DOHH2 (cell line): Measurements from ENCODE around the gene PTPRN2.

Experiments used
- H3F3A ChIP-seq: fragments of 200-600 bp; sonication (generic), shearing (Covaris generic); 2 replicates; pipeline ENCODE4 v1.6.0; 2016; ENCODE audit warnings: antibody characterized with exemption, mild to moderate bottlenecking; ENCODE audit not compliant: control insufficient read depth, insufficient read depth
- H3K27ac ChIP-seq: fragments of 200-600 bp; sonication (generic); 2 replicates; pipeline ENCODE4 v1.5.1; 2014; ENCODE audit warnings: low read depth, mild to moderate bottlenecking, low read length, moderate library complexity
- H3K27me3 ChIP-seq: fragments of 200-600 bp; sonication (generic); 2 replicates; pipeline ENCODE4 v1.6.1; 2014; ENCODE audit warnings: mild to moderate bottlenecking, low read length, mixed read lengths; ENCODE audit not compliant: control insufficient read depth
- H3K36me3 ChIP-seq: fragments of 200-600 bp; sonication (generic); 2 replicates; pipeline ENCODE4 v1.6.1; 2014; ENCODE audit warnings: mild to moderate bottlenecking, low read length, moderate library complexity, mixed read lengths; ENCODE audit not compliant: control insufficient read depth
- H3K4me1 ChIP-seq: fragments of 200-600 bp; sonication (generic); 2 replicates; pipeline ENCODE4 v1.6.1; 2014; ENCODE audit warnings: mild to moderate bottlenecking, low read length, mixed read lengths; ENCODE audit not compliant: control insufficient read depth
- H3K4me2 ChIP-seq: fragments of 200-600 bp; sonication (generic); 2 replicates; pipeline ENCODE4 v1.6.0; 2014; ENCODE audit warnings: mild to moderate bottlenecking, low read length, moderate library complexity
- H3K4me3 ChIP-seq: fragments of 200-600 bp; sonication (generic); 2 replicates; pipeline ENCODE4 v1.5.1; 2014; ENCODE audit warnings: mild to moderate bottlenecking, low read length, mixed read lengths
- H3K79me2 ChIP-seq: fragments of 200-600 bp; sonication (generic); 2 replicates; pipeline ENCODE4 v1.6.1; 2014; ENCODE audit warnings: mild to moderate bottlenecking, low read length, mixed read lengths; ENCODE audit not compliant: control insufficient read depth
- H3K9me2 ChIP-seq: fragments of 200-600 bp; sonication (generic); replicated peaks from 2 replicates; pipeline ENCODE4 v1.6.1; 2014; ENCODE audit warnings: mild to moderate bottlenecking, low read length, mixed read lengths; ENCODE audit not compliant: control insufficient read depth
- H3K9me3 ChIP-seq: fragments of 200-600 bp; sonication (generic); 2 replicates; pipeline ENCODE4 v1.6.1; 2014; ENCODE audit warnings: antibody characterized with exemption, low read length, mixed read lengths; ENCODE audit not compliant: control insufficient read depth, insufficient read depth
- H4K20me1 ChIP-seq: fragments of 200-600 bp; sonication (generic); 2 replicates; pipeline ENCODE4 v1.6.0; 2014; ENCODE audit warnings: low read depth, mild to moderate bottlenecking, antibody characterized with exemption, low read length, moderate library complexity; ENCODE audit not compliant: control insufficient read depth, insufficient read depth
- EZH2phosphoT487 ChIP-seq: fragments of 200-600 bp; sonication (generic); IDR thresholded peaks from 2 replicates; pipeline ENCODE4 v1.6.1; 2017; ENCODE audit warnings: borderline replicate concordance, mild to moderate bottlenecking, antibody characterized with exemption, low read length, moderate library complexity, mixed read lengths
- TF ChIP-seq, protein P1 (sequence below): fragments of 200-600 bp; sonication (generic); IDR thresholded peaks from one replicate; pipeline ENCODE4 v1.5.1; 2014; ENCODE audit warnings: antibody characterized with exemption, mild to moderate bottlenecking, low read depth, low read length; ENCODE audit not compliant: poor library complexity, severe bottlenecking

PTPRN2 gene

GRCh38 chr7:157926521-157927150 lies 661.0 kb downstream of the PTPRN2 start:
- no peaks in the 10 kb centered on the region for H3K27me3 ChIP-seq
- no peaks in the 10 kb centered on the region for H4K20me1 ChIP-seq
- TF ChIP-seq, protein P1, sequence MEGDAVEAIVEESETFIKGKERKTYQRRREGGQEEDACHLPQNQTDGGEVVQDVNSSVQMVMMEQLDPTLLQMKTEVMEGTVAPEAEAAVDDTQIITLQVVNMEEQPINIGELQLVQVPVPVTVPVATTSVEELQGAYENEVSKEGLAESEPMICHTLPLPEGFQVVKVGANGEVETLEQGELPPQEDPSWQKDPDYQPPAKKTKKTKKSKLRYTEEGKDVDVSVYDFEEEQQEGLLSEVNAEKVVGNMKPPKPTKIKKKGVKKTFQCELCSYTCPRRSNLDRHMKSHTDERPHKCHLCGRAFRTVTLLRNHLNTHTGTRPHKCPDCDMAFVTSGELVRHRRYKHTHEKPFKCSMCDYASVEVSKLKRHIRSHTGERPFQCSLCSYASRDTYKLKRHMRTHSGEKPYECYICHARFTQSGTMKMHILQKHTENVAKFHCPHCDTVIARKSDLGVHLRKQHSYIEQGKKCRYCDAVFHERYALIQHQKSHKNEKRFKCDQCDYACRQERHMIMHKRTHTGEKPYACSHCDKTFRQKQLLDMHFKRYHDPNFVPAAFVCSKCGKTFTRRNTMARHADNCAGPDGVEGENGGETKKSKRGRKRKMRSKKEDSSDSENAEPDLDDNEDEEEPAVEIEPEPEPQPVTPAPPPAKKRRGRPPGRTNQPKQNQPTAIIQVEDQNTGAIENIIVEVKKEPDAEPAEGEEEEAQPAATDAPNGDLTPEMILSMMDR: no peak
- TF ChIP-seq EZH2phosphoT487: no peak
- no peaks in the 10 kb centered on the region for H3K79me2 ChIP-seq
- H3F3A ChIP-seq: no peaks in the 10 kb centered on the region
- H3K27ac ChIP-seq: peak overlapping the region; percentile 58
- no peaks in the 10 kb centered on the region for H3K36me3 ChIP-seq
- no peak overlapping the region for H3K4me3 ChIP-seq
- H3K4me2 ChIP-seq: no peak overlapping the region
- no peaks in the 10 kb centered on the region for H3K9me2 ChIP-seq
- H3K4me1 ChIP-seq: peaks cover 24% of the 10 kb centered on the region
- peaks cover 37% of the 10 kb centered on the region; the same call in 1 of the 2 replicates for H3K9me3 ChIP-seq

GRCh38 chr7:157926107-157926506 lies 661.5 kb downstream of the PTPRN2 start:
- Histone ChIP-seq H3F3A (no peaks in the 10 kb centered on the region), H4K20me1 (no peaks in the 10 kb centered on the region), H3K9me3 (peaks cover 36% of the 10 kb centered on the region; the same call in 1 of the 2 replicates), H3K27ac (peak overlapping the region; percentile 58), H3K4me2 (no peak overlapping the region), H3K4me1 (peaks cover 24% of the 10 kb centered on the region), H3K27me3 (no peaks in the 10 kb centered on the region), H3K79me2 (no peaks in the 10 kb centered on the region), H3K4me3 (no peak overlapping the region), H3K36me3 (no peaks in the 10 kb centered on the region), H3K9me2 (no peaks in the 10 kb centered on the region)
- TF ChIP-seq, protein P1: no peak
- no peak for TF ChIP-seq EZH2phosphoT487

DNA sequence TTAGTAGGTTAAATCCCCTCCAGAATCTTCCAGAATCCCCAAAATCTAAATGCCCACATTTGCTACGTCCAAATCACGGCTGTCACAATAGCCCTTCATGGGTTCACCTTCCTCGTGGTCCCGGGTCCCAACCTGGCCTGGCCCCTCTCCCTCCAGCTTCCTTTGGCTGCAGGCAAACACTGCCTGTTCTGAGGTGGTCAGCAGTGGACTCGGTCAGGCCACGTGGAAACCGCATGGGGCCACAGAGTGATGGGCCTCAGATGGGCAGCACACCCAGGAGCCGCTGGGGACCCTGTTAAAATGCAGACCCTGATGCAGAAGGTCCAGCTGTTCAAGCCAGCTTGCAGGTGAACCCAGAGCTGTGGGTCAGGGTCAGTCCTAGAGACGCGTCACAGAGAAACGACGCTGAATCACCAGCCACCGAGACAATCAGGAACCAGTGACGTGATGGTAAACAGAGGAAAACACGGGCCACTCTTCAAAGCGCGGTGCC lies 662.2 kb downstream of the PTPRN2 start:
- H3K9me3 ChIP-seq: peaks cover 39% of the 10 kb centered on the region; the same call in 1 of the 2 replicates
- H3K9me2 ChIP-seq: no peaks in the 10 kb centered on the region
- no peak overlapping the region for H3K4me2 ChIP-seq
- H4K20me1 ChIP-seq: no peaks in the 10 kb centered on the region
- no peak overlapping the region for H3K4me3 ChIP-seq
- no peaks in the 10 kb centered on the region for H3K79me2 ChIP-seq
- TF ChIP-seq EZH2phosphoT487: no peak
- TF ChIP-seq, protein P1: no peak
- H3K27me3 ChIP-seq: no peaks in the 10 kb centered on the region
- no peaks in the 10 kb centered on the region for H3F3A ChIP-seq
- no peaks in the 10 kb centered on the region for H3K36me3 ChIP-seq
- peak overlapping the region; percentile 58 for H3K27ac ChIP-seq
- peaks cover 24% of the 10 kb centered on the region for H3K4me1 ChIP-seq
